GM21529 (cell line): ENCODE results near the gene CEP63.

ENCODE experiments used
- ATAC-seq: cut with Tn5 transposase; IDR thresholded peaks from one replicate; pipeline ENCODE4 v1.9.1; 2021; ENCODE audit not compliant: unreplicated experiment

Gene CEP63

GRCh38 chr3:134466331-134466730 lies 19.5 kb upstream of the CEP63 start:
- ATAC-seq = no peak

DNA sequence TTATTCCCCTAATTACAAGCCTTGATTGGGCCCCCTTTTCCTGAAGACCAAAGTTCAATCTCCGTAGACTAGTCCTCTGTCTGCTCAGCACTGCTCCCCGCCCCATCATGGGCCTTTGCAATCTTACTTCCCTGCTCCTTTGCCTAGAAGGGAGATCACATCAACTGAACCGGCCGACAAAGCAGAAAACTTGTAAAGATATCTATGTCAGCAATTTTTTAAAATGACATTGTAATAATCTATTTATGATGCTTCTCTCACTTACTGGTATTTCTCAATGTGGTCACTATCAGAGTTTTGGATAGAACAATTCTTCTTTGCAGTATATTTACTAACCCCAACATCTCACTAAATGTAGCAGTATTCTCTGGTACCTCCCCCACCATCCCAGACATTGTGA lies 17.3 kb upstream of the CEP63 start:
- ATAC-seq = no peak

GRCh38 chr3:134471521-134472193 lies 14.2 kb upstream of the CEP63 start:
- no peak for ATAC-seq

GRCh38 chr3:134472831-134473230 lies 13.0 kb upstream of the CEP63 start:
- no peak for ATAC-seq

DNA sequence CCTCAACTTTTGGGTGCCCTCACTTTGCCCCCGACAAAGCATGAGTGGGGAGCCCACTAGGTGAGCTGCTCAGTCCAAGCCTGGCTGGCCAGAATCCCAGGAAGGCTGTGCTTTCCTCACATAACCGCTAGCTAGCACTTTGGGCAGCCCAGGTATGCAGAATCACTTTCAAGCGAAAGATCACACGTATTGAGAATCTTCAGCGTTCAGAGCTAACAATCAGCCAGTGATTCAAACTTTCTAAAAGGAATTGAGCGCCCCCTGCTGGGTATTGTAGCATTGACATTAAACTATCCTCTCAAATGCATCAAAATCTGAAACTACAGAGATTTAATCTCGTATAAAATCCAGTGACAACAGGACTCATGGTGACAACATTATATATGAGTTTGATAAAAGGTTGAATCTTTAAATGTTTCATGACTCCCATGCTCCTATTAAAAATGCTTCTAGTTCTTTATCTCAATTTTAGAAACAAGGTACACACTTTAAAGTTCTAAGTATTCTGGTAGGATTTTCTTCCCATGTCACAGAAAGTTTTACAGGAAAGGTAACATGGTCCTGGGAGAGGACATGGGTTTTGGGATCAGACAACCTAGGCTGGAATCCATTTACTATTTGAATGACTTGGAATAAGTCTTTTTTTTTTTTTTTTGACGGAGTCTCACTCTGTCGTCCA lies 11.8 kb upstream of the CEP63 start:
- no peak for ATAC-seq

DNA sequence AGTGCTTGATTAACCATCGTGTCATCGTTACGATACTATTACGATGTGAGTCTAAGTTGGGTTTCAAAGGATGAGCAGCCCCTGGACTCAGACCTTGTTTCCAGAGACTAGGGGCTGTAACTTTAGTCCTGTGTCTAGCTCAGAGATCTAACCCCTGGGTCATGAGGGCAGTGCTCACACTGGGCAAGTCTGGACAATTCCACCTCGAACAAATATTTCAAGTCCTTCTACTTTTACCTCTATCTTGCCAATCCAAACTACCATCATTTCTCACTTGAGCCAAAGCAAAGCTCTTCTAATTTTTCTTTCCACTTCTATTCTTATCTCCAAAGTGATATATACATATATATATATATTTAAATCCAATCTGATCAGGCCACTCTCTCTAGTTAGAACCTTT lies 10.9 kb upstream of the CEP63 start:
- ATAC-seq = no peak

GRCh38 chr3:134476306-134476705 lies 9.6 kb upstream of the CEP63 start:
- ATAC-seq = no peak

DNA sequence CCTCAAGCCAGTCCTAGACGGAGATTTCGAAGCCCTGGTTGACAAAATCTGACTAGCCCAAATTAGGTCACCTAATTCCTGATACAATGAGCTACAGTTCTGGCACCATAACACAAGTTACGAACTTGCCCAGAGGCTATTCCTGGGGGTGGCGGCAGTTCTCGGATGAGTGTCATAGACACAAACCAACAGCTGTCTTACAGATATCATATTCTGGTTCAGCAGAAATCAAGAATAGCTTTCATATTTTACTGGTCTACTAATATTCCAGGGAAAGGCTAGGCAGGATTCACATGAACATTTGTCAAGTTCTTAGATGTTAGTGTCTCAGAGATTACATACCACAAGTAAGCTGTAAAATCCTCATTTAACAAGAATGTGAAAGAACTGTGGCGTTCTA lies 8.9 kb upstream of the CEP63 start:
- ATAC-seq = no peak

GRCh38 chr3:134477938-134478337 lies 7.9 kb upstream of the CEP63 start:
- ATAC-seq = no peak

- ATAC-seq = no peak
Measured at GRCh38 chr3:134480546-134480945, 5.3 kb upstream of the CEP63 start.

GRCh38 chr3:134481166-134481565 lies 4.7 kb upstream of the CEP63 start:
- ATAC-seq = no peak

DNA sequence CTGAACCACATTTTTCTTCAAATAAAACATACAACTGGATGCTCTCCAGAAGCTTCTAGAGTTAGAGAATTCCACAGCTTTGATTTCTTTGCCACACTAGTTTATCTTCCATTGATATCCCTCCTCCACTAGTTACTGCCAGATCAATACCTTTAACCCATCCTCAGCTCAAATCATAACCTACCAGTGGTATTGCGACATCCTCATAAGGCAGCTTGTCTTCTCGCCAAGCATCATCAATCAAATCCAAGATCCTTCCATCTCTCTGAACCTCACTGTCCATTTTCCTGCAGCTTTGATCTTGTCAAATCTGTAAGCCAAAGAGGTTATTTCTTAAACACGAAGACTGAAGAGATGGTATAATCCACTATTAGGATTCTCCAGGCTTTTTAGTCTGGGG lies 3.2 kb upstream of the CEP63 start:
- no peak for ATAC-seq

DNA sequence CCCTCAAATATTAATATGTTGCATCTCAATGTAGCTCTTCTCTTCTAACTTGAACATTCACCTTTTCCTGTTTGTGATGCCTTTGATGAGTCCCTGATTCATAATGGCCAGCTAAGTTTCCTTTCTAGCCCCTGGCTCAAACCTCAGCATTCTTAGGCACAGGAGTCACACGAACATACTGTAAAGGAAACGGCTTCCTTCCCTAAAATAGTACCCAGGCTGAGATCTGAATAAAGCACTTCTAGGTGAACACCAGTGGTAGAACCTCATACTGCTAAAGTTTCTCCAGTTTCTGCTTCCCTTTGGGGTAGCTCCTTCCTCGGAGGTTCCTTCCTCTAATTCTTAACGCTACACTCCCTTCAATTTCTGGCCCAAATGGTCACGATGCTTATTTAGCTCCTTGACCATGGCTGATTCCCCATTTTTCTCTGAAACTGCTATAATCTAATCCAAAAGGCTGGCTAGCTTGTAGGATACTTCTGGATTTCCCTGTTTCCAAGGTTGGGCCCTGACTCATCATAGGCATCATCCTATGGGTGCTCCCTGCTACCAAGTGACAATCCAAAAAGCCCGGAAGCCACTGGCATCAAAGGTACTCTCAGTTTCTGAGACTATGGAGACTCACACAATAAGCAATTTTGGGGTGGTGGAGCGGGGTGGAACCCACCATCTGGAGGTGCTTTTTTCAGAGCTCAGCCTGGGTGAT lies 2.5 kb upstream of the CEP63 start:
- ATAC-seq = no peak

DNA sequence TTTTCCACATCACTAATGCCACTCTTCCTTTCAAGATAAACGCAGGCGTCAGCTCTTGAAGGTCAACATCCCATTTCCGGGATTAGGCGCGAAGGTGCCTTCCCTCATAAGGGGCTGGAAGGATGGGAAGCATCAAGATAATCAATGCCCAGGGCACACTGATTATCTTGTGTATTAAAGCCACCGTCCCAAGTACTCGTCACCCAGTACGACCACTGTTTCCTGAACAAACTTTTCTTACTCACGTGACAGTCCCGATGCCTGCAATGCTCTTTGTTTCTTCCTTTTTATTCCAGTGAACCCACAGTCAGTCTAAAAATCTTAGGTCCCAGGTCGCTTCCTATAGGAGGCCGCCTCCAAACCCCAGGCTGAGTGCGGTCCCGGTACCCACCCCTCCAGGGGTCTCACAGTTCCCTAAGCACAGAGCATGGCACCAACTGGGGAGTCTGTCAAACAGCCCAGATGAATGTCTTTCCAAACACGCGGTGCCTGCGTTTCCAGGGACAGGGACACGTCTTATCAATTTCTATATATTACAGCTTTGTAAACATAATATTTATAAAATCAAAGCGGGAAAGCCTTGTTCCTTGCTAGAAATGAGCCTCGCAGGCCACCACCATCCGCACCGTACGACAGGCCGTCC lies 661 bp upstream of the CEP63 start:
- peak; percentile 3 for ATAC-seq

DNA sequence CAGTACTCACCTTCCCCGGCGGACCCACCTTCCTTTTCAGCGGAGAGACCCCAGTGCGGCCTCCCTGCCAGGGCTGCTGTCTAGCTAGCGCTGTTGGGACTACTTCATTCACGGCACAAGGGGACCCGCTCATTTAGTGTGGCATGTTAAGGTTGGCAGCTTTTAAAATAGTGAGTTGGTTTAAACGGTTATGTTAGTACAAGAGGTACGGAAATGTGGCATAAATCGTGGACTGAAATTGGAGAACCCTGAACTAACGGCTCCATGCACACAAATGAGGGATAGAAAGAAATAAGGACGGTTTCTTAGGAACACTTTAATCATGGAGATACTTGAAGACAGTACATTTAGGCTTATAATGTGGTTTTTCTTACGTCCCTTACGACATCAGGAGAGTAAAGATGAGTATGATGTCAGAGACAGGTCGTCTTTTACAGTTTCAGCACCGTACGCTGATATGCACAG lies 752 bp downstream of the CEP63 start:
- ATAC-seq = peak; percentile 7

DNA sequence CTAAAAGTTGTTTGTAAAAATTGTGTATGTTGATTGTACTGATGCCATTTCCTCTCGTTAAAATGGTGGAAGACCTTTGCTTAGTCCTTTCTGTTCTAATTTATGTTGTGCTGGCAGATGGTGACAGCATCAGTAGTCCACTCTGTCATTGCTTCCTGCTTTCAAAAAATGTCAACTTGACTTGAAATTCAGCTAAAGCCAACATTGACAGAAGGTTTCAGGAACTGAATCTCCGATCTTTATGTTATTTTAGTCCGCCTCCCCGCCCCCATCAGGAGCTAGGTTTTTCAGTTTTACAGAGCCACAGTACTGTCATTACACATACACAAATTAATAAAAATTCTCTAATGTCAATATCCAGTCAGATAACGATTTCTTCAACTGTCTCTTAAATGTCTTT lies 1.5 kb downstream of the CEP63 start:
- ATAC-seq = peak; percentile 32

DNA sequence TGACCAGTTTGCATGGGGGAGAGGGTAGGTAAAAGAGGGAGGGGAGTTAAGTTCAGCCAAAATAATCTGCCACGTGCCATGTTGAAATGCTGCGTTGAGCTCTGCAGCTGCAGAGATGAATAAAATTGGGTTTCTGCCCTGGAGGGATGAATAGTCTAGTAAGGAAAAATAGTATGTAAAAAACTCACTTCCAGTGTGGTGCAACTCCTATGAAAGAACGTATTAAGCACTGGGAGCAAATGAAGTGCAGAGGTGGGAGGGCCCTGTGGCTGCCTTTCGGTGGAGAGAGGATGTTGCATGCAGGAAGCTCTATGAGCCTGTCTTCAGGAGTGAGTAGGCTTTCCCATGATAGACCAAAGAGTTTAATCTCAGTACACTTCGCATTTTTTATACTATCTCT lies 8.6 kb downstream of the CEP63 start:
- ATAC-seq = no peak

GRCh38 chr3:134495980-134496379 lies 10.1 kb downstream of the CEP63 start:
- ATAC-seq = no peak

- ATAC-seq = no peak
Measured at GRCh38 chr3:134496471-134497071, 10.7 kb downstream of the CEP63 start.

GRCh38 chr3:134503266-134503665 lies 17.4 kb downstream of the CEP63 start:
- ATAC-seq = no peak

- no peak for ATAC-seq
Measured at GRCh38 chr3:134504132-134504531, 18.3 kb downstream of the CEP63 start.
